Sigmoid colon (tissue), 3 donors: ENCODE measurements around the gene KMT2B.

ENCODE experiments used
- POLR2A ChIP-seq, 2 donors: fragments of 450-650 bp; IDR thresholded peaks; one replicate each; pipeline ENCODE4 v1.6.1; 2016; ENCODE audit warnings: antibody characterized with exemption in 2 of 2, mild to moderate bottlenecking in 2 of 2, moderate library complexity in 2 of 2
- TF ChIP-seq, protein P1 (sequence below), 4 experiments: fragments of 450-650 bp in 3 of 4; fragments of 200-600 bp in 1 of 4; IDR thresholded peaks; one replicate each; pipeline ENCODE4 v1.5.1; 2016 to 2019; ENCODE audit warnings: antibody characterized with exemption in 4 of 4, mild to moderate bottlenecking in 3 of 4, moderate library complexity in 2 of 4

DNA sequence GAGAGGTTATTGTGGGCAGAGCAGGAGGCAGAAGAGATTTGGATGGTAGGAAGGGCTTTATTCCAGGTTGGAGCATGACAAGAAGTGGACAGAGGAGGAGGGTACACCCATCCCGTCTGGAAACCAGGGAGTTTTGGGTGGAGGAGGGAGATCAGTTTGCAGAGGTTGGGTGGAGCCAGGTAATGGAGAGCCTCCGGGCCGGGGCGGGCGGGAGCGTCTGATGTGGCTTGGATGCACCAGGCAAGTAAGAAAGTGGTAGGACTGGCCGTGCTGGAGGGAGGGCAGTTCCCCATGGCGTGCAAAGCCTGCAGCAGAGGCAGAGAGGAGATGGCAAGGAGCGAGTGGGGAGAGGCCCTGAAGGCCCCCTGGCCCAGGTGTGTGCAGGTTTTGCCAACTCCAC, 13.6 kb downstream of the KMT2B start:
- TF ChIP-seq, protein P1, sequence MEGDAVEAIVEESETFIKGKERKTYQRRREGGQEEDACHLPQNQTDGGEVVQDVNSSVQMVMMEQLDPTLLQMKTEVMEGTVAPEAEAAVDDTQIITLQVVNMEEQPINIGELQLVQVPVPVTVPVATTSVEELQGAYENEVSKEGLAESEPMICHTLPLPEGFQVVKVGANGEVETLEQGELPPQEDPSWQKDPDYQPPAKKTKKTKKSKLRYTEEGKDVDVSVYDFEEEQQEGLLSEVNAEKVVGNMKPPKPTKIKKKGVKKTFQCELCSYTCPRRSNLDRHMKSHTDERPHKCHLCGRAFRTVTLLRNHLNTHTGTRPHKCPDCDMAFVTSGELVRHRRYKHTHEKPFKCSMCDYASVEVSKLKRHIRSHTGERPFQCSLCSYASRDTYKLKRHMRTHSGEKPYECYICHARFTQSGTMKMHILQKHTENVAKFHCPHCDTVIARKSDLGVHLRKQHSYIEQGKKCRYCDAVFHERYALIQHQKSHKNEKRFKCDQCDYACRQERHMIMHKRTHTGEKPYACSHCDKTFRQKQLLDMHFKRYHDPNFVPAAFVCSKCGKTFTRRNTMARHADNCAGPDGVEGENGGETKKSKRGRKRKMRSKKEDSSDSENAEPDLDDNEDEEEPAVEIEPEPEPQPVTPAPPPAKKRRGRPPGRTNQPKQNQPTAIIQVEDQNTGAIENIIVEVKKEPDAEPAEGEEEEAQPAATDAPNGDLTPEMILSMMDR (IDR thresholded peaks at IDR 0.05) = no peak
- no peak for TF ChIP-seq POLR2A (IDR thresholded peaks at IDR 0.05)
